ENCODE data around the gene NDOR1.

DNA sequence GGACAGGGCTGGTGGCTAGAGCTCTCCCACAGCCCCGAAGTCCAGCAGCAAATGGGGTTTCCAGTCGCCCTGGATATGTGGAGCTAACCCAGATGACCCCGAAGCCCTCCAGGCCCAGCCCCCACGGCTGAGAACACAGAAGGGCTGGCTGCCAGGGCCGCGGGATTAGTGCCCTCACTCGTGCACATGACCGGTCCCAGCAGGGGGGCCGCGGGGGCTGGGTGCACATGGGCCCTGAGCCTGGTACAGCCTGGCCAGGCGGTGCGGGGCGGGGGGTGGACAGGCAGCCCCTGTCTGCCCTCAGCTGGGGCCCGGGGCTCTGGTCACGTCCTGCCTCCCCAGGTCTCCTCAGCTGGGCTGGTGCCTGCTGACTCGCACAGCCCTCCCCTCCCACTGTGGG is 11.1 kb upstream of the NDOR1 start:
- TF ChIP-seq GATA3 (IDR thresholded peaks at IDR 0.05; ENCODE audit: low read depth, low read length), result no peak
- TF ChIP-seq GATA2 (IDR thresholded peaks at IDR 0.05; ENCODE audit: low read depth, low read length), result no peak

Measured in SH-SY5Y (cell line).